ENCODE measurements around the gene NUP107. TPM values are rescaled to one million over a fixed set of nuclear protein-coding genes. Genes with fewer than 3 reads are reported as not detected.

NUP107 gene
- total and polyA plus RNA-seq, 4 donors, result 32.3 to 56.2 (median 46.8) TPM

DNA sequence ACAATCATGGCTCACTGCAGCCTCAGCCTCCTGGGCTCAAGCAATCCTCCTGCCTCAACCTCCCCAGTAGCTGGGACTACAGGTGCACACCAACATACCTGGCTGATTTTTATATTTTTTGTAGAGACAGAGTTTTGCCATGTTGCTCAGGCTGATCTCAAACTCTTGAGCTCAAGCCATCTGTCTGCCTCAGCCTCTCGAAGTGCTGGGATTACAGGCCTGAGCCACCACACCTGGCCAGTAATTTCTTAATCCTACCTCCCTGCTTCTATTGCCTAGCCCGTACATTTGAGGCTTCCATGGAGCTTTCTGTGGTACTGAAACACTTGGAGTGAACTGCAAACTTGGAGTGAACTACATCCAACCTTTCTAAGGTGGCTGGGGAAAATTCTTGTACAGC, 79.9 kb downstream of the NUP107 start:
- no peak overlapping the region for H3K4me3 ChIP-seq (ENCODE audit: low read depth, low read length)
- no peak for DNase-seq (ENCODE audit: low read depth in 4 of 6, low spot score in 6 of 6)
- H3K36me3 ChIP-seq (ENCODE audit: control insufficient read depth, insufficient read depth, low read length), result peaks cover 30% of the 10 kb centered on the region
- H3K27ac ChIP-seq (ENCODE audit: low read depth, low read length), result no peak overlapping the region
- H3K27me3 ChIP-seq (ENCODE audit: control insufficient read depth, insufficient read depth, low read length), result no peaks in the 10 kb centered on the region
- no CpG with 5 or more reads among the region's 2 CpGs for WGBS (ENCODE audit: insufficient coverage)
- H3K4me1 ChIP-seq (ENCODE audit: control insufficient read depth, insufficient read depth, low read length), result no peaks in the 10 kb centered on the region
- H3K9me3 ChIP-seq (ENCODE audit: control insufficient read depth, insufficient read depth, low read length), result no peaks in the 10 kb centered on the region

DNA sequence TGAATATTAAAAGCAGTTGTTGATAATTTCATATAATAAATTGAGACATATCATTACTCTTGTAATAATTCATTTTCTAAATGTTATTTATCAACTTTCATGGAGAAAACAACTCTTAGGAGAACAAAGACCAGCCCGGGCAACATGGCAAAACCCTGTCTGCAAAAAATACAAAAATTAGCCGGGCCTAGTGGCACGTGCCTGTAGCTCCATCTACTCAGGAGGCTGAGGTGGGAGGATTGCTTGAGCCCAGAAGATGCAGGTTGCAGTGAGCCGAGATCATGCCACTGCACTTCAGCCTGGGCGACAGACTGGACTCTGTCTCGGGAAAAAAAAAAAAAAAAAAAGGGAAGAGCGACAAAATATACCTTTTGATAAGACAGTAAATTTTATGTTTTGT, 80.4 kb downstream of the NUP107 start:
- DNase-seq (ENCODE audit: low read depth in 4 of 6, low spot score in 6 of 6), result no peak
- H3K27me3 ChIP-seq (ENCODE audit: control insufficient read depth, insufficient read depth, low read length), result no peaks in the 10 kb centered on the region
- H3K9me3 ChIP-seq (ENCODE audit: control insufficient read depth, insufficient read depth, low read length), result no peaks in the 10 kb centered on the region
- H3K4me1 ChIP-seq (ENCODE audit: control insufficient read depth, insufficient read depth, low read length), result no peaks in the 10 kb centered on the region
- 67% methylated on average over 3 of the region's 7 CpGs for WGBS (ENCODE audit: insufficient coverage)
- H3K27ac ChIP-seq (ENCODE audit: low read depth, low read length), result no peak overlapping the region
- H3K36me3 ChIP-seq (ENCODE audit: control insufficient read depth, insufficient read depth, low read length), result peaks cover 25% of the 10 kb centered on the region
- H3K4me3 ChIP-seq (ENCODE audit: low read depth, low read length), result no peak overlapping the region

DNA sequence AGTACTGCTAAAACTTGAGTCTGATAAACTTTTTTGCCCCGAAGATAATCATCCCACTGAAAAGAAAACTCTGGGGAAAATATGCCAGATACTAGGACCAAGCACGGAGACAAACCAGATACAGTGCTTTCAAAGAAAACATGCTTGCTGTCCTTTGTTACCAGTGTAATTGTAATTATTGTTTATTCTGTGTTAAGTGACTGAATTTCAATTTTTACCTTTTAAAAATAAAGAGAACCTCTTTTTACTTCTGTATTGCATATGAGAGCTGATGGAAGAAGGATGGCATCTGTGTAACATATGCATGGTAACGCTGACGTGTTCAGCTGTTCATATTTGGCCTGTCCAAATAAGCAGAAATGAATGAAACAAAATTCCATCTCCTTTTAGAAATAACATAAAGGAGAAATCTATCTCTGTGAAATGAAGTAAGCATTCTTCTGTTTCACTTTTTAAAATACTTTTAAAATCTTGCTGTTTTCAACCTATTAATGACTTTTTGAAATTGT, 81.7 kb downstream of the NUP107 start:
- Histone ChIP-seq H3K27ac (ENCODE audit: low read depth, low read length) (no peak overlapping the region), H3K27me3 (ENCODE audit: control insufficient read depth, insufficient read depth, low read length) (no peaks in the 10 kb centered on the region), H3K36me3 (ENCODE audit: control insufficient read depth, insufficient read depth, low read length) (peaks cover 17% of the 10 kb centered on the region), H3K9me3 (ENCODE audit: control insufficient read depth, insufficient read depth, low read length) (no peaks in the 10 kb centered on the region), H3K4me1 (ENCODE audit: control insufficient read depth, insufficient read depth, low read length) (no peaks in the 10 kb centered on the region), H3K4me3 (ENCODE audit: low read depth, low read length) (no peak overlapping the region)
- no peak for DNase-seq (ENCODE audit: low read depth in 4 of 6, low spot score in 6 of 6)
- WGBS (ENCODE audit: insufficient coverage), result no CpG with 5 or more reads among the region's 4 CpGs

DNA sequence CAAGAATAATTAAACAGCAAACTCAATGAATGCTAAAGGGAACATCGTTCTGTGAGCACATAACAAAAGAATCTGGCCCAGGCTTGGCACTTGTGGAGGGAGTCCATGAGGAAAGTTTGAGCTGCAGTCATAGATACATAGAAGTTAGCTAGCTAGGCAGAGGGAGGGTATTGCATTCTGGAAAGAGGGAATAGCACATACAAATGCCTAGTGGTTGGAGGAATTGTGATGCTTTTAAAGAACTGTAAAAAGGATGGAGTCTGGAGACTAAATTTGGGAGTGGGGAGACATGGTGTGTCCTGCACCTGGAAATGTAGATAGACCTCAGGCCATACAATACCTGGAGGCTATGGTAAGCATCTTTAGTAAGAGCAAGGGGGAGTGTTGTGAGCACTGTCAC, 83.2 kb downstream of the NUP107 start:
- WGBS (ENCODE audit: insufficient coverage), result 67% methylated on average over 1 of the region's 1 CpG

DNA sequence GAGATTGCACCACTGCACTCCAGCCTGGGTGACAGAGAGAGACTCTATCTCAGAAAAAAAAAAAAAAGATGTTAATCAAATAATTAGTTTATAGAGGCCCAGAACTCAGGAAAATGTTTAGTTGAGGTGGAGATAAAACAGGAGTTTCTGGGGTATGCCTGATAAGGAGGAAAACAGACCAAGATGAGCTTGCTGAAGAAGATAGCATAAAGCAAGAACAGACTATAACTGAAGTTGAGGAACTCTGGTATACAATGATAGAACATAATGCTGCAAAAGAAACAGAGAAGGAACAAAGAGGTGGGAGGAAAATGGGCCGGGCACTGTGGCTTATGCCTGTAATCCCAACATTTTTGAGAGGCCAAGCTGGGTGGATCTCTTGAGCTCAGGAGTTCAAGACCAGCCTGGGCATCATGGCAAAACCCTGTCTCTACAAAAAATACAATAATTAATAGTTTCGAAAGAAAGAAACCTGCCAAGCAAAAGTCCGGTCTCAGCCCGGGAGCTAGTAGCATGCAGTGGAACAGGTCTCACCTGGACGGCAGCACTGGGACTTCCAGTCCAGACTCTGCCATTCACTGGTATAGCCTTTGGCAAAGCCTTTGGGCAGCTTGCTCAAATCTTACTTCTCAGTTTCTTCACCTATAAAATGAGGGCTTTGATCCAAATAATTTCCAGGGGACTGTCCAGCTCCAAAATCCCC, 84.6 kb downstream of the NUP107 start:
- no peak overlapping the region for H3K4me3 ChIP-seq (ENCODE audit: low read depth, low read length)
- H3K4me1 ChIP-seq (ENCODE audit: control insufficient read depth, insufficient read depth, low read length), result no peaks in the 10 kb centered on the region
- no peak for DNase-seq (ENCODE audit: low read depth in 4 of 6, low spot score in 6 of 6)
- WGBS (ENCODE audit: insufficient coverage), result 96% methylated on average over 5 of the region's 5 CpGs
- H3K27me3 ChIP-seq (ENCODE audit: control insufficient read depth, insufficient read depth, low read length), result no peaks in the 10 kb centered on the region
- no peak overlapping the region for H3K27ac ChIP-seq (ENCODE audit: low read depth, low read length)
- no peaks in the 10 kb centered on the region for H3K9me3 ChIP-seq (ENCODE audit: control insufficient read depth, insufficient read depth, low read length)
- peaks cover 8% of the 10 kb centered on the region for H3K36me3 ChIP-seq (ENCODE audit: control insufficient read depth, insufficient read depth, low read length)

More for the DNA sequence above, 83.2 kb downstream of the NUP107 start:
- Histone ChIP-seq H3K4me3 (ENCODE audit: low read depth, low read length) (no peak overlapping the region), H3K9me3 (ENCODE audit: control insufficient read depth, insufficient read depth, low read length) (no peaks in the 10 kb centered on the region), H3K4me1 (ENCODE audit: control insufficient read depth, insufficient read depth, low read length) (no peaks in the 10 kb centered on the region), H3K27ac (ENCODE audit: low read depth, low read length) (no peak overlapping the region), H3K36me3 (ENCODE audit: control insufficient read depth, insufficient read depth, low read length) (peaks cover 10% of the 10 kb centered on the region), H3K27me3 (ENCODE audit: control insufficient read depth, insufficient read depth, low read length) (no peaks in the 10 kb centered on the region)
- no peak for DNase-seq (ENCODE audit: low read depth in 4 of 6, low spot score in 6 of 6)

DNA sequence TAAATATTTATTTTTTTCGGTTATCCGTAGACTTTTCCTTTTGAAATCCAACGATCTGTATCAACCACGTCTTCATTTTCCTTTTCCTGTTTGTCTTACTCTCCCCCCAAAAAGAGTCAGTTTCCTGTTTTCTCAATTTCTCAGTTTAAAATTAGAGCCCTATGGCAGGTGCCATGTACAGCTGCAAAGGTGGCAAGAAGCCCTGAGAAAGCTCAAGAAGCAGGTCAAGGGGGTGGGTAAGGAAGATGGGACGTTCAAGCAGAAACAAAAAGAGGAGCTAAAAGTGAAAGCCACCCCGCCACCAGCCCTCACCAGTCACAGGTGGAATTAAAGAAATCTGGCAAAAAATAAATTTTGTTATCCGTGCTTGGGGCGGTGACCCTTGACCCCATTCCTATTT, 85.9 kb downstream of the NUP107 start:
- Histone ChIP-seq H3K36me3 (ENCODE audit: control insufficient read depth, insufficient read depth, low read length) (no peaks in the 10 kb centered on the region), H3K4me3 (ENCODE audit: low read depth, low read length) (no peak overlapping the region), H3K9me3 (ENCODE audit: control insufficient read depth, insufficient read depth, low read length) (no peaks in the 10 kb centered on the region), H3K27me3 (ENCODE audit: control insufficient read depth, insufficient read depth, low read length) (no peaks in the 10 kb centered on the region), H3K4me1 (ENCODE audit: control insufficient read depth, insufficient read depth, low read length) (no peaks in the 10 kb centered on the region), H3K27ac (ENCODE audit: low read depth, low read length) (no peak overlapping the region)
- no peak for DNase-seq (ENCODE audit: low read depth in 4 of 6, low spot score in 6 of 6)
- WGBS (ENCODE audit: insufficient coverage), result 77% methylated on average over 4 of the region's 8 CpGs

DNA sequence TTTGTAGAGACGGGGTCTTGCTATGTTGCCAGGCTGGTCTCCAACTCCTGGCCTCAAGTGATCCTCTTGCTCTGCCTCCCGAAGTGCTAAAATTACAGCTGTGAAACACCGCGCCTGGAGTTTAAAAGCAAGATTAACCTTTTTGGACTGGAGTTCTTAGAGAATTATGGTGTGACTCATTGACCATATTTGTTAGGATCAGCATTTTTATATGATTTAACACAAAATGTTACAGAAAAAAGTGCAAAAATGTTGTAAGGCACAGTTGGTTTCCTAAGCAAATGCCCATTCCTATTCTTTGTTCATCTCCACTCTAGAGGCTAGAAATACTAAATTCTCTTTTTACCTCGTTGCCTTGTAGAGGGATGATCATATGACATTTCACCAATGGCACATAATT, 86.8 kb downstream of the NUP107 start:
- DNase-seq (ENCODE audit: low read depth in 4 of 6, low spot score in 6 of 6), result no peak
- 90% methylated on average over 2 of the region's 5 CpGs for WGBS (ENCODE audit: insufficient coverage)
- H3K36me3 ChIP-seq (ENCODE audit: control insufficient read depth, insufficient read depth, low read length), result no peaks in the 10 kb centered on the region
- no peaks in the 10 kb centered on the region for H3K4me1 ChIP-seq (ENCODE audit: control insufficient read depth, insufficient read depth, low read length)
- H3K27me3 ChIP-seq (ENCODE audit: control insufficient read depth, insufficient read depth, low read length), result no peaks in the 10 kb centered on the region
- no peak overlapping the region for H3K4me3 ChIP-seq (ENCODE audit: low read depth, low read length)
- H3K27ac ChIP-seq (ENCODE audit: low read depth, low read length), result no peak overlapping the region
- H3K9me3 ChIP-seq (ENCODE audit: control insufficient read depth, insufficient read depth, low read length), result no peaks in the 10 kb centered on the region

DNA sequence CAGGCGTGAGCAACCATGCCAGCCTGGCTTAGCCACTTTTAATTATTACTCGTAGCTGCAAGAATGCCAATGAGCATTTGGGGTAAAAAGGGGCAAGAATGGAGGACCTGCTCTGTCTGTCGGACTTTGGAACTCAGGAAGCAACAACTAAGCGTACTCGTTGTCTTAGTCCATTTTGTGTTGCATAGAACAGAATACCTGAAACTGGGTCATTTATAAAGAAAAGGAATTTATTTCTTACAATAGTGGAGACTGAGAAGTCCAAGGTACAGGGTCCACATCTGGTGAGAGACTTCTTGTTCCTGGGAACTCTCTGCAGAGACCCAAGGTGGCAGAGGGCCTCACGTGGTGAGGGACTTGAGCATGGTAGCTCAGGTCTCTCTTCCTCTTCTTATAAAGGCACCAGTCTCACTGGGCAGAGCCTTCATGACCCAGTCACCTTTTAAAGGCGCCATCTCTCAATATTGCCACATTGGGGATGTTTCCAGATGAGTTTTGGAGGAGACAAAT, 88.4 kb downstream of the NUP107 start:
- Histone ChIP-seq H3K4me1 (ENCODE audit: control insufficient read depth, insufficient read depth, low read length) (no peaks in the 10 kb centered on the region), H3K27me3 (ENCODE audit: control insufficient read depth, insufficient read depth, low read length) (no peaks in the 10 kb centered on the region), H3K27ac (ENCODE audit: low read depth, low read length) (no peak overlapping the region), H3K4me3 (ENCODE audit: low read depth, low read length) (no peak overlapping the region), H3K9me3 (ENCODE audit: control insufficient read depth, insufficient read depth, low read length) (no peaks in the 10 kb centered on the region), H3K36me3 (ENCODE audit: control insufficient read depth, insufficient read depth, low read length) (no peaks in the 10 kb centered on the region)
- no peak for DNase-seq (ENCODE audit: low read depth in 4 of 6, low spot score in 6 of 6)
- WGBS (ENCODE audit: insufficient coverage), result 100% methylated on average over 5 of the region's 7 CpGs

DNA sequence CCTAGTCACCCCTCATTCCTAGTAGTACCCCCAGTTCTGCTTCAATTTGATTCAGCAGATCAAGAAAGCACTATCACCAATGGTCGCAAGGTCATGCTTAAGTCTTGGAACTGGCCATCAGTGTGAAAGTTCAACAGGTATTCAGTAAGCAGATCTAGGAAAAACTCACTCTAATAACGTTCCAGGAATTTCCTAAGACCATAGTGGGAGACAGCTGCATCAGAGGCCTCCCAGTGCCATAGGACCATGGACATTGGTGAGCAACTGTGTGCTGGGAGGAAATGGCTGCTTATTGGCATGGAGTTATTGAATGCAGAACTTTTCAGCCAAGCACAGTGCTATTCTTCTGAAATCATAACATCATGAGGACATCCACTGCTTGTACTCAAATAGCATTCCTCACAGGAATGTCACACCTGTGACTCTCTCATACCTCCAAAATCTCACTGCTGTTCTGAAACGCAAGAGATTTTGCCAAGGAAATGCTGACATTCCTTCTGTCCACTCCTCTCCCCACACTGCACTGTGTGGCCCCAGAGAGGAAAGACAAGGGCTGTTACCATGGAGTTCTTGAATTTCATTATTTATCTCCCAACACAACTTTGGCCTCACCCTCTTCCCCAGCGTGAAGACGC, 90.3 kb downstream of the NUP107 start:
- no peak overlapping the region for H3K27ac ChIP-seq (ENCODE audit: low read depth, low read length)
- no peak for DNase-seq (ENCODE audit: low read depth in 4 of 6, low spot score in 6 of 6)
- WGBS (ENCODE audit: insufficient coverage), result 79% methylated on average over 4 of the region's 5 CpGs

DNA sequence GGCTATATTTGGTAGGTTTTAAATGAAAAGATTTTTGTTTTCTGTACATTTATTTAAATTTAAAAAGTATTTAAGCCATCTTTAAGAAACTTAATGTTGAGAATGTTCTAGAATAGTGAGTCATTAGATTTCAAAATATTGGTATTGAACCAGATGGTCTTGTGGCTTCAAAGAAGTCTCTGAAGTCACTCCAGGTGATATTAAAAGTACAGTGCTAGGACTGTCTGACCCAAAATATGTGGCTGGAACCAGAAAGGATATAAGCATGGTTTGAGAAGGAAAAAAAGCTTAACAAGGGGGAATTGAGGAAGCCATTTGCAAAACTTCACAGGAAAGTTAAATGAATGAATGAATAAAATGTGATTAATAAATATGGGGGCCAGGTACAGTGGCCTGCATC, 92.5 kb downstream of the NUP107 start:
- DNase-seq (ENCODE audit: low read depth in 4 of 6, low spot score in 6 of 6), result no peak
- Histone ChIP-seq H3K36me3 (ENCODE audit: control insufficient read depth, insufficient read depth, low read length) (no peaks in the 10 kb centered on the region), H3K27ac (ENCODE audit: low read depth, low read length) (no peak overlapping the region), H3K4me3 (ENCODE audit: low read depth, low read length) (no peak overlapping the region), H3K9me3 (ENCODE audit: control insufficient read depth, insufficient read depth, low read length) (no peaks in the 10 kb centered on the region), H3K4me1 (ENCODE audit: control insufficient read depth, insufficient read depth, low read length) (no peaks in the 10 kb centered on the region), H3K27me3 (ENCODE audit: control insufficient read depth, insufficient read depth, low read length) (no peaks in the 10 kb centered on the region)

More for the DNA sequence above, 90.3 kb downstream of the NUP107 start:
- Histone ChIP-seq H3K27me3 (ENCODE audit: control insufficient read depth, insufficient read depth, low read length) (no peaks in the 10 kb centered on the region), H3K36me3 (ENCODE audit: control insufficient read depth, insufficient read depth, low read length) (no peaks in the 10 kb centered on the region), H3K4me1 (ENCODE audit: control insufficient read depth, insufficient read depth, low read length) (no peaks in the 10 kb centered on the region), H3K4me3 (ENCODE audit: low read depth, low read length) (no peak overlapping the region), H3K9me3 (ENCODE audit: control insufficient read depth, insufficient read depth, low read length) (no peaks in the 10 kb centered on the region)

Measured in spinal cord (tissue), 10 donors.